Glomerular visceral epithelial cell (primary cell): ENCODE results near the gene CORIN.
"Not testable (repeated sequence)": the region's sequence is repeated elsewhere in the genome, so short reads cannot be mapped to it uniquely, and the experiment has no call there.

Source experiments
- DNase-seq: peaks from one replicate; pipeline ENCODE4 v3.0.0-alpha.2; 2016; ENCODE audit errors: extremely low spot score

CORIN gene

GRCh38 chr4:47721485-47721884 lies 116.4 kb downstream of the CORIN start:
- DNase-seq = no peak

- DNase-seq = no peak
These were observed 117.1 kb downstream of the CORIN start for GRCh38 chr4:47720787-47721186.

GRCh38 chr4:47719576-47719975 lies 118.3 kb downstream of the CORIN start:
- DNase-seq = no peak

GRCh38 chr4:47718696-47719095 lies 119.2 kb downstream of the CORIN start:
- DNase-seq = no peak

- no peak for DNase-seq
These were observed 120.7 kb downstream of the CORIN start for GRCh38 chr4:47717188-47717587.

GRCh38 chr4:47715716-47716416 lies 122.0 kb downstream of the CORIN start:
- DNase-seq = no peak

GRCh38 chr4:47714269-47714668 lies 123.6 kb downstream of the CORIN start:
- DNase-seq = no peak

- no peak for DNase-seq
These were observed 124.6 kb downstream of the CORIN start for GRCh38 chr4:47713129-47713834.

GRCh38 chr4:47711646-47712045 lies 126.2 kb downstream of the CORIN start:
- DNase-seq = no peak

GRCh38 chr4:47711183-47711582 lies 126.7 kb downstream of the CORIN start:
- no peak for DNase-seq

GRCh38 chr4:47706352-47706751 lies 131.5 kb downstream of the CORIN start:
- DNase-seq = not testable (repeated sequence)

GRCh38 chr4:47705326-47705981 lies 132.4 kb downstream of the CORIN start:
- peak; percentile 5 for DNase-seq

GRCh38 chr4:47704693-47705325 lies 133.1 kb downstream of the CORIN start:
- DNase-seq = peak; percentile 13

- no peak for DNase-seq
These were observed 133.9 kb downstream of the CORIN start for GRCh38 chr4:47703956-47704355.

GRCh38 chr4:47703008-47703407 lies 134.9 kb downstream of the CORIN start:
- no peak for DNase-seq

- no peak for DNase-seq
These were observed 136.6 kb downstream of the CORIN start for GRCh38 chr4:47701286-47701685.

- DNase-seq = no peak
These were observed 139.0 kb downstream of the CORIN start for GRCh38 chr4:47698837-47699236.

- no peak for DNase-seq
These were observed 141.0 kb downstream of the CORIN start for GRCh38 chr4:47696823-47697222.

- DNase-seq = no peak
These were observed 142.6 kb downstream of the CORIN start for GRCh38 chr4:47695260-47695659.

GRCh38 chr4:47694322-47694721 lies 143.5 kb downstream of the CORIN start:
- no peak for DNase-seq

- DNase-seq = no peak
These were observed 145.2 kb downstream of the CORIN start for GRCh38 chr4:47692691-47693090.

- not testable (repeated sequence) for DNase-seq
These were observed 146.0 kb downstream of the CORIN start for GRCh38 chr4:47691757-47692383.
